Breast epithelium (tissue), 3 donors: ENCODE results near the gene TGFA.

Experiments used
- CTCF ChIP-seq, 3 donors: fragments of 450-650 bp; IDR thresholded peaks; one replicate each; pipeline ENCODE4 v1.5.1; 2016 to 2017; ENCODE audit warnings: antibody characterized with exemption in 3 of 3, mild to moderate bottlenecking in 3 of 3, moderate library complexity in 3 of 3
- POLR2AphosphoS5 ChIP-seq, 3 donors: sonication (generic); formaldehyde crosslinking; IDR thresholded peaks; one replicate each; pipeline ENCODE4 v1.6.1; 2017; ENCODE audit warnings: antibody characterized with exemption in 3 of 3

GRCh38 chr2:70496819-70497218 is 56.8 kb downstream of the TGFA start:
- TF ChIP-seq CTCF (IDR thresholded peaks at IDR 0.05), result no peak
- TF ChIP-seq POLR2AphosphoS5 (IDR thresholded peaks at IDR 0.05), result no peak
